GM19467 (cell line): ENCODE measurements around the gene SYT15B.
"Not testable (repeated sequence)": the region's sequence is repeated elsewhere in the genome, so short reads cannot be mapped to it uniquely, and the experiment has no call there.

Experiments used
- ATAC-seq: cut with Tn5 transposase; IDR thresholded peaks from one replicate; pipeline ENCODE4 v1.9.1; 2021; ENCODE audit warnings: mild to moderate bottlenecking, moderate library complexity; ENCODE audit not compliant: unreplicated experiment

The SYT15B gene

DNA sequence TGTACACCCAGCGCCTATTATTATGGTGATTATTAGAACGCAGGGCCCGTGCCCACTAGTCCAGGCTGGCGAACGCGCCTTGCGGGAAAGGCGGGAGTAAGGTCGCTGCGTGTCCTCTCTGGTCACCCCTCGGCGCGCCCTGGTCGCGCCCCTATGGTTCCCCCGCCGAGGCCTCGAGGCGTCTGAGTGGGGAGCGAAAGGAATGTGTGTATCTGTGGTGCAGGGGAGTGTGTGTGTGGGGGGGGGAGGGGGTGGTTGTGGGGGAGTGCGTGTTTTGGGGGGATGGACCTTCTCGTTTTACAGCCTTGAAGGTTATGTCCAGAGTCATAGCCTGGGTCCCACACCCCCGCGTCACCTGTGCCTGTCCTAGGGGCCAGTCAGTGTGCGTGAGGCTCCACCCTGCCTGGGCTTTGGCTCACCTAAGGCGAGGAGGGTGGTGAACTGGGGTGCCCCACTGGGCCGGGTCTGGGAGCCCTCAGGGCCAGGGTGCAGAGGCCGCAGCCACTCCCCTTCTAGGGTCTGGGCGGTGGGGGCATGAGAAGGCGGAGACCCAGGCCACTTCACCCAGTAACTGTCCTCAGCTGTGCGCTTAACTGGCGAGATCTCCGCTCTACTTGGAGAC lies at the start of gene SYT15B:
SYT15B (minus strand) TSS at position 39 of the 622 bp plus-strand sequence. CDS start 952 bp downstream, outside the sequence.
- ATAC-seq = not testable (repeated sequence)

DNA sequence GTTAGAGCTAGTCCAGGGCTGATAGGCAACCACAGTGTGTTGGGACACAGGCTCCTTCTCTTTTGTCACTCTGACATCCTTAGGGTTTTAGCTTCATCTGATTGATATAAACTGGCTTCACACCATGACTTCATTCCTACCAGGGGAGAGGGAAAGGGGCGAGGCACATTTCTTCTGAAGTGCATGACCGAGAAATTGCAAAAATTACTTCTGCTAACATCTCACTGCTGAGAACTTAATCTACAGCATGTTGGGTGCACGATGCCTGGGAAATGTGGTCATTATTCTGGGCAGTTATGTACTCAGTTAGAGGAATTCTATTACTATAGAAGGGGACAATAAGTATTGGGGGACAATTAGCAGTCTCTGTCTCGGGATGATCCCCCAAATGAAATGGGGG lies 16.2 kb upstream of the SYT15B start:
- ATAC-seq = not testable (repeated sequence)

DNA sequence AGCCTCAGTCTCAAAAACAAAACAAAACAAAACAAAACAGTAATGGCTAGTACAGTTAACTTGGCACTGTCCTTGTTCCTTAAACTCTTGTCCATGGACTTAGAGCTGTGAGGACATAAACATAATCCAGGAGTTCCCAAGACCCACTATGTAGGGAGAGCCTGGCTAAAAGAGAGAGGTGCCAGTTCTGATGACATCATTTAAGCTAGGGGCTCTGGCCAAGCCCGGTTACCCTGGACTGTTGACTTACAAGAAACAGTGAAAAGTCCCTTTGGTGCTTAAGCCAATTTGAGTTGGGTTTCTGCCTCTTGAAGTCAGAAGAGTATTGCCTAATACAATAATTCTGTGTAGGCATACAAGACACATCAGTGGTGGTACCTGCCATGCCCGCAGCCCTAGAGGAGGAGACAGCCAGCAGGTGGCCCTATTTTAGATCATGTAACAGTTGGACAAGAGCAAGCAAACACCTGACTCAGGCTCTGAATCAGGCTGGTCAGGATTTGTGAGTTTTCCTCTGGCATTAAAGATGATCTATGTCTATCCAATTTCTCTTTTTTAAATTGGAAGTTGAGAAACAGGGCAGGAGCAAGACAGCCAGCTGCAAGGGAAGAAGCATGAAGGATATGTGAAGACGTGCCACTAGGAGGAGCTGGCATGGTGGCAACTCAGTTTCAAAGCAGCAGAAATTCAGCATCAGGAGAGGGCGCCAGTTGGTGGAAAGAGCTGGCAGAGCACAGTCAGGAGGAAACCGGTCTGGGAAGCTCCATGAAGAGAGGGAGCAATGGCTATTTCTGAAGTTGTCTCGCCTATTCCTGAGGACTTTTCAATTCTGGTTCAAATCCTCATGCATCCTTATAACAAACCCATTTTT lies 12.2 kb upstream of the SYT15B start:
- not testable (repeated sequence) for ATAC-seq

DNA sequence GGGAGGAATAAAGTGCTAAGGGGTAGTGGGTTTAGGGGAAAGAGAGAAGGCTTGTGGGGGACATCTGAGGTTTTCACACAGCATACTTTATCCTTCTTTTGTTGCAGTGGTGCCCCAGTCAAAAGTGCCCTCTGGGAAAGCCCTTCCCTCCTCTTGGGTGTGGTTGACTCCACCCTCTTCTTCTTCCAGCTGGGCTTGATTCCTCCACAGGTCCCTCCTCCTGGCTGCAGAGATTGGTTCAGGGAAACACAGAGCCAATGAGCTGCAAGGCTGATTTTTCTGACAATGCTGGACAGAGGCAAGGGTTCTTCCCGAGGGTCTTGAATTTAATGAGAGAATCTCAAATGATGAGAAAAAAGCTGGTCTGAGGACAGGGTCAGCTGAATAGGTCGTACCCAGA lies 7.4 kb upstream of the SYT15B start:
- ATAC-seq = not testable (repeated sequence)

DNA sequence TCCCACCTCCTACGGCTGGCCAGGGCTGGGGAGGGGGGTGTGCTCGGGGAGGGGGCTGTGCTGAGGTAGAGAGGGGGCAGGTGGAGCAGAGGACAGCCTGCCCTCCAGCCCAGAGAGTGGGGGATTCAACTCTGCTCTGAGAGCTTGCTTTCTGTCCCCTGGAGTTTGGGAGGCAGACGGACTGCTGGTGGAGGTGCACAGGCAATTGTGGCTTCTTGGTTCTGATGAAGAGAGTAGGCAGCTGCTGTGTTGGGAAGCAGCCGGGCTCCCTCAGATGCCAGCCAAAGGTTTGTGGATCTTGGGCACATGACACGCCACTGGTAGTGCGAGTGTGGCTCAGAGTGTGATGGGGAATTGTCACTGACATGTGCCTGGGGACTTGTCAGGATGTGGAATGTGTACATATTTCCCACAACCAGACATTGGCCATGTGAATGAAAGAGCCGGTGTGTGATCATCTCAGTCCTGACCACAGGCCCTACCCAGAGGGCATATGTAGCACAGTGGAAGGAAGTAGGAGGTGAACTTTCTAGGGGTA lies 5.3 kb upstream of the SYT15B start:
- ATAC-seq = not testable (repeated sequence)

DNA sequence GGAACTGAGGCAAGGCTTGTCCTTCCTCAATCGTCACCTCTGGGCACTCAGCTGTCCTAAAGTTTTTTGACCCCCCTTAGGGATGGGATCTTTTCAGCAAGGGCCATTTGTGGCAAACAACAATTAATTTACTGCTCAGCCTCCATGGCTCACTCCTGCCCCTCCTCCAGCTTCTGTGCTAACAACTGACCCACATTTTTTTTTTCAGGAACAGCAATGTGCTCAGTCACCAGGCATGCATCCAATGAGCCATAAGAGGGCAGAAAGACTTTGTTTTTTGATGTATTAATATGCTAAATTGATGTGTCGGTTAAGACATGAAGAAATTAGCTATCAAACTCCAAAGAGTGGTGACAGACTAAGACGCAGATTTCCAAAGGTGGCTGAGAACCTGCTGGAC lies 4.7 kb upstream of the SYT15B start:
- ATAC-seq = not testable (repeated sequence)

DNA sequence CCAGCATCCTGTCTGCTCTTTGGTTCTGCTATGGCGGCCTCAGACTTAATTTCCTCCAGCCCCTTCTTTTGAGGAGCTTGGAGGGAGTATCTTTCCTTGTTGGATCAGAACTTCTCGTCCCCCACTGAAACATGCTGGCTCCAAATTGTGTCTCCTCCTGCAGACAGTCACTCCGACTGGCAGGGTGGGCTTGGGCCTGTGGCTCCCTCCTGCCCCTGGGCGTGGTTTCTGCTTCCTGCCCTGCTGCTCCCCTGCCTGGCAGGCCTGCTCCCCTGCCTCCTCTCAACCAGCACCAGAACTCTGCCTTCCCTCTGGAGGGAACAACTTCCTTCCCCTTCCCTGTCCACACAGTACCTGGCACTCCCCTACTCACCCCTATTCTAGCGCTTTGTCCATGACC lies 3.8 kb upstream of the SYT15B start:
- ATAC-seq = not testable (repeated sequence)

DNA sequence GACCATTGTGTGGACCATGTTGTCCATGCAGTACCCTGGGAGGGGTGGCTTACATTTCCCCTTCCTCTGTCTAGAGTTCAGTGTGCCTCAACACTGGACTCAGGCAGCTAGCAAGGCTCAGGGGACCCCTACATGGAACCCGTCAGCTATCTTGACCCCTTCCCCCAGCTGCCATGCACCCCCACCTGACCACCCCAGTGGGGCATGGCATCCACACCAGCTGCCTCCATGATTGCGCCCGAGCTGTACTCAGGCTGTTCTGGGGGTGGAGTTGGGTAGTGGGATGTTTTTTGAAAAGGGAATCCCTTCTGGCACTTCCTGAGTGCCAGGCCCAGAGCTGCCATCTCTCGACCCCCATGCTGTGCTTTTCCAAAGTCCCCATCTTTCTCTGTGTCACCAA lies 1.8 kb upstream of the SYT15B start:
- ATAC-seq = not testable (repeated sequence)

DNA sequence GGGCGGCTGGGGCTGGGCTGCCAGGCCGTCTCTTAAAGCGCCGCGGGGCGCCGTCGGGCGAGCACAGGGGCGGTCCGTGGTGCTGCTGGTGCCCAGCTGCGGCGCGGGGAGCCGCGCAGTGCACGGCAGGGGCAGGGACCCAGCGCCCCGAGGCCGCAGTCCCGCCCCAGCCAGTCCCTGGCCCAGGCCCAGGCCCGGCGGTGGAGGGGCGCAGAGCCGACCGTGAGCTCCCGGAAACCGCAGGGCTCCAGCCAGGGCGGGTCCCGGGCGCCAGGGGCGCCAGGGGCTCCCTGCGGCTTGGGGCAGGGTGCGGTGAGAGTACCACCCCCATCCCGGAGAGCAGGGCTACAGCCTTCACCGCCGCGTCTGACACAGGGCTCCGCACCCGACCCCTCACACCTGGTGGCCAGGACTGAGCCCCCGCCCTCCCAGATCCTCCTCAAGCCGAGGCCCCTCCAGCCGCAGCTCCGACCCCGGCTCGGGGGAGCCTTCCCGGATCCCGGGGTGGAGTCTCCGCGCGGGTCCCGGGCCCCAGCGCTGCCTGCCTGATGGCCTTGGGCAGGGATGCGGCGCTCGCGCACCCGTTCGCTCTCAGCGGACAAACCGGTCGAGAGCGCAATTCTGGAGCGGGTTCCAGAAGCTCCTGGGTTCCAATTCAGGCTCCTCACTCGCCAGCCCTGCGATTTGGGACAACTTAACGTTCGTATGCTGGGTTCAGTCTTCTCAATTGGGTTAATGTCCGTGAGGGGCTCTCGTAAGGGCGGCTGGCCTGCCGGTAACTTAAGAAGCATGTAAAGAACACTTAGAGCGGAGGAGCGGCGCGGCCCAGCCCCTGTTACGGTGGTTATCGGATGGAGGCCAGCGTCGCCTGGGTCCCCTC lies 478 bp downstream of the SYT15B start:
- not testable (repeated sequence) for ATAC-seq

DNA sequence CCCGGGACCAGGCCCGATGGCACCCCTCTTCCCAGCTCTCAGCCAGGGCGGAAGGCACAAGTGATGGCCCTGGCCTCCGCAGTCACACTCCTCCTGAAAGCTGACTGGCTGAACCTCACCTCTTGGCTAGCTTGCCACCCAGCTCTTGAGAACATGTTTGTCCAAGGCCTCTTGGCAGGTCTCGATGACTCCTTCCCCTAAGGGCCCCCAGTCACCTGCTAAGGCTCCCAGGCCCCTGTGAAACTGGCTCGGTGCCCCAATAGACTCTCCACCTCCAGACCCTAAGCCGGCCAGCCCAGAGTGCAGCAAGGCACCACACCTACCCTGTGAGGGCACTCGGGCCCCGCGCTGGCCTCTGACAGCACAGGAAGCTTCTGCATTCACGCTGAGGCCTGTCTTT lies 4.5 kb downstream of the SYT15B start:
- ATAC-seq = not testable (repeated sequence)

DNA sequence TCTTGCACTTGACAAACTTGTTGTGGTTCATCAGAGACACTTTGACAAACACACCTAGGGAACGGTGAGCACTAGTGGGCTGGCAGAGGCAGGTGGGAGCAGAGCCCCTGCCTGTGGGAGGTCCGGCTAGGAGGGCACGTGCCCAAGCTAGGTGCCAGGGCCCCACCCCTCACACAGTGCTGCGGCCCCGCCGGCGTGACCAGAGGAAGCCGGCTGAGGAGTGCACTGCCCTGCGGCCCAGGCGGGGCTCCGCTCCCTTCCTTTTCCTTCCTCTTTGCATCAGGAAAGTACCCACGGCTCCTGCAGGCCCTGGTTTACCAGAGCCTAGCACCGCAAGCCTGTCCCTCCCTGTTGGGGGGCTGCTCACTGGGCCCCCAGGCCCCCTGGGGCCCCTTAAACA lies 7.2 kb downstream of the SYT15B start:
- not testable (repeated sequence) for ATAC-seq

DNA sequence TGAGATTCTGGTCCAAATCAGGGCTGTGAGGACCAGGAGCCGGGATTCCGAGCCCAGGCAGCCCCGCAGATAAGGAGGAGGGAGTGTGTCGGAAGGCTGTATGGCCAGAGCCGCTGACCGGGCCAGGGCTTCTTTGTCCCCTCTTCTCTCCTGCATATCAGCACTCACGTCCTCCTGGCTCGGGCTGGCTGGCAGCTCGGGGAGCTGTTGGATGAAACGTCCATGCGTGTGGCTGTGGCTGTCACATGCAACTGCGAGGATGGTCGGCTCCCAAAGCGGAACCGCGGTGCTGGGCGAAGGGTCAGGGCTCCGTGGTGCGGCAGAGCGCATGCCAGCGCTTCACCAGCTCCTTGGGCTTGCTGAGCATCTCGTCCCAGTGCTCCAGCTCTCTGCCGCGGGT lies 9.5 kb downstream of the SYT15B start:
- not testable (repeated sequence) for ATAC-seq

DNA sequence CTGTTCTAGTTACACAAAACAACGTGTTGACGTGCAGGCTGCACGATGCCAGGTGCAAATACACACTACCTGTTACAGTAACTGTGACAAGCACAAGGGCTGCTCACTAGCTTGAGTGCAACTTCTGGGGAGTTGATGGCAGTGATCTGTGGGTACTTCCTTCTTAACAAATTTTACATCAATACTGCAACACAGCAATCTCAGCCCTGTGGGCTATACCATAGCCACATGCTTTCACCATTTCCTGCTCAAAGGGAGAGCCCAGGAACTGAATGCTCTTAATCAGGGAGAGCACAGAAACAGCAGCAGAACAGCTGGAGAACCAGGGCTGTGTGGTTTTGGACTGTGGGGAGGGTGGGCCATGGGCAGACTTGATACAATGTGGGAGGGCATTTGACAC lies 10.2 kb downstream of the SYT15B start:
- ATAC-seq = not testable (repeated sequence)

DNA sequence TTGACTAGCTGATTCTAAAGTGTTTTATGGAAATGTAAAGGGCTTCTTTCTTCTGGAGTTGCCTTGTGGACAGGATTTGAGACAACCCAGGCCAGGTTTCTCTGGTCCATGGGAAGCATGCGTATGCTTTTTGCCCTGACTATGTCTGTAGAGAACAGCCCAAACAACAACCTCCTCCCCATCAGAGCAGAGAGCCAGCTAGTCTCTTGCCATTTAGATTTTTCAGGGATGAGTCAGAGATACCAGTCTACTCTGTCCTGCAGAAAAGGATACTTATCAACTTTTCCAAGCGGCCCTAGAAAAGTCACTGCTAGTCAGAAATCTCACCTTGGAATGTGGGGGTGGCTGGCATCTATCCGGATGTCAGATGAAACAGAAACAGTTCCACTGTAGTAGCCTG lies 11.6 kb downstream of the SYT15B start:
- ATAC-seq = not testable (repeated sequence)

DNA sequence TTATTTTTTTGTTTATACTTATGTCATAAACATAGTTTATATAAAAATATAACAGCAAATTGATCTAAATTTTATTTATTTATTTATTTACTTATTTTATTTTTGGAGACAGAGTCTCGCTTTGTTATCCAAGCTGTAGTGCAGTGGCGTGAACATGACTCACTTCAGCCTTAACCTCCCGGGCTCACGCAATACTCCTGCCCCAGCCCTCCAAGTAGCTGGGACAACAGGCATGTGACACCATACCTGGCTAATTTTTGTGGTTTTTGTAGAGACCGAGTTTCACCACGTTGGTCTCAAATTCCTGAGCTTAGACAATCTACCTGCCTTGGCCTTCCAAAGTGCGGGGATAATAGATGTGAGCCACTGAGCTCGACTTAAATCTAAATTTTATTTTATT lies 13.0 kb downstream of the SYT15B start:
- ATAC-seq = not testable (repeated sequence)

DNA sequence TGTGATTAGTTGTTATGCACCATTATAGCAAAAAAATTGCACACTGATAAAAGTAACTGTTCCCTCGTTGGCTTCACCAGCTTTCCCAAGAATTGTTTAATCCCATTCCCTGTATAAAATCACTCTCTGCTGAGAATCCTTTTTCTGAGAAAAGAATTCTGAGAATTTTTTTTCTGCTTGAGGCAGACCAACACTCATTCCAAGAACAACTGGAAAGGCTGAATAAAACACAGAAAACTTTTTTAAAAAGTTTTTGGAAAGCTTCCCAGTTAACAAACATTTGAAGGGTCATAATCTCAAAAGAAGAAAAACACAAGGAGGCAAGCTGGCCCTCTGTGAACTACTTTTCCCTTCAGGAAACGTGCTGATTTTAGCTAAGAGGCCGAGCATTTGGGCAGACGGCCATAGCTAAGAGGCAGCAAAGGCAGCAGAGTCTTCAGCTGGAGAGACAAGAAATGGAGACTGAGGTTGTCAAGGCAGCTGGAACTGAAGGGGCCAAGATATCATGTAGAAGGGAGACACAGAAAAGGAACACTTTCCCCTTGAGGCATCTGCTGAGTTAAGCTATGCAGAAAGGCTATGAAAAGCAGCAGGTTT lies 16.5 kb downstream of the SYT15B start:
- ATAC-seq = not testable (repeated sequence)

DNA sequence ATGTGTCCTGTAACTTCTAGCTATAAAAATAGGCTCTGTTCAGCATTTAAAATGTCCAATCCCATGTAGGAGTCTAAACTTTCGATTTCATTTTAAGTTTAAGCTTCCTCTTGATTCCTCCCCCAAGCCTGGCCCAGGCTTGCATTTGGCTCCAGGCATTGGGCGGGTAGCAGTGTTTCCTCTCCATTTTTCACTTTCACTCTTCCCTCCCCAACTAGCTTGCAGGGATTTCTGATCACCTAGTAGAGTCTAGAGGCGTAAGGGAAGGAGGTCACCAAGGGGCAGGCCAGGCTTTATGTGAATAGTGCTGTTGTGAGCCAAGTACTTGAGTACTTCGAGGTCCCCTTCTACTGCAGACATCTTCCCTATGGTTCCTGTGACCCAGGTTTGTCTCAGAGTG lies 18.5 kb downstream of the SYT15B start:
- ATAC-seq = not testable (repeated sequence)

DNA sequence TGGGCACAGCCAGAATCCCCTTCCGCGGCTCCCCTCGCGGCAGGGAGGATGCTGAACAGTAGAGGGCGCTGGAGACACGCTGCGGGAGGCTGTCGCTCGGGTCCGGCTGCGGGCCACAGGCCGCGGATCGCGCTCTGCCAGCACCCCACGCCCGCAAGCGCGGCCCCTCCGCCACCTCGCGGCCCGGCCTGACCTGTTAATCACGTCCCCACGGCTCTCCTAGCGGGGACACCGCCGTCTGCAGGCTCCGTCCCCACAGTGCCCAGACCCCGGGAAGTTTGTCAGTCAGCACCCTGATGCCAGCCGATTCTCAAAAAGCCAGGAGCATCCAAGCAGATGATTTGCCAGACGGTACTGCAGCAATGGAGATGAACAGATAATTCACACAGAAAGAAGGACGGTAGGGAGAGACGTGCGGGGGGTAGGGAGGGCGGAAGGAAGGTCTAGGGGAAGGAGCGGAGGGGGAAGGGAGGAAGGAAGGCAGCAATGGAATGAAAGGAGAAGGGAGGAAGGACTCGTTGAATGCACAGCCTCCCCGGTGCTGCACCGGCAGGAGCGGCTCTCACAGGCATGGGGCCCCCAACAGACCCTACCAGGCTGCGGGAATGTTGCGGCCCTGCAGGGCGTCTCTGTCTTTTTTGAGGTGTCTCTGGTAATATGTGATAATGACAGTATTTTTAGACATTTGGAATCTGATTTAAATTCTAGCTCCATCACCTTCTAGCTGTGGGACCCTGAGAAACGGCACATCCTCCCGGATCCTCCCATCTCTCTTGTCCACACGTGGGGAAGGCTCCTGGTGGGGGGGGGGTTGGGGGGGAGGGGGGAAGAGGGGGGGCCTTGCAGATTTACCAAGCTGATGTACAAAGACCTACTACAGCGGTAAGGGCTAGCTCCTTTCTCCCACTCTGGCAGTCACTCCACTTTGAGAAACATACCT lies 19.5 kb downstream of the SYT15B start:
- ATAC-seq = peak; percentile 77

DNA sequence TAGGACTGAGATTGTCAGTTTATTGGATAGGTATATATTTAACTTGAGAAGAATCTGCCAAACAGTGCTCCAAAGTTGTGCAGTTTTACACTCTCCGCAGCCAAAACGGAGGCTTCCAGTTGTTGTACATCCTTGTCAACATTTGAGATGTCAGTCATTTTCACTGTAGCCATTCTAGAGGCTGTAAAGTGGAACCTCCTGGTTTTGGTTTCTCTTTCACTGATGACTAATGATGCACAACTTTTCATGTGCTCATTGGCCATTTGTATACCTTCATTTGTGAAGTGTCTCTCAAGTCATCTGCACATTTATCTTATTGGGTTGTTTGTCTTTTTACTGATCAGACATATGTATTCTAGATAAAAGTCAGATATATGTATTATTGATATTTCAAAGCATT lies 22.5 kb downstream of the SYT15B start:
- peak; percentile 76 for ATAC-seq
